ENCODE results near the gene TPX2.

- TF ChIP-seq POLR2A (IDR thresholded peaks at IDR 0.05): no peak
- TF ChIP-seq, protein P1, sequence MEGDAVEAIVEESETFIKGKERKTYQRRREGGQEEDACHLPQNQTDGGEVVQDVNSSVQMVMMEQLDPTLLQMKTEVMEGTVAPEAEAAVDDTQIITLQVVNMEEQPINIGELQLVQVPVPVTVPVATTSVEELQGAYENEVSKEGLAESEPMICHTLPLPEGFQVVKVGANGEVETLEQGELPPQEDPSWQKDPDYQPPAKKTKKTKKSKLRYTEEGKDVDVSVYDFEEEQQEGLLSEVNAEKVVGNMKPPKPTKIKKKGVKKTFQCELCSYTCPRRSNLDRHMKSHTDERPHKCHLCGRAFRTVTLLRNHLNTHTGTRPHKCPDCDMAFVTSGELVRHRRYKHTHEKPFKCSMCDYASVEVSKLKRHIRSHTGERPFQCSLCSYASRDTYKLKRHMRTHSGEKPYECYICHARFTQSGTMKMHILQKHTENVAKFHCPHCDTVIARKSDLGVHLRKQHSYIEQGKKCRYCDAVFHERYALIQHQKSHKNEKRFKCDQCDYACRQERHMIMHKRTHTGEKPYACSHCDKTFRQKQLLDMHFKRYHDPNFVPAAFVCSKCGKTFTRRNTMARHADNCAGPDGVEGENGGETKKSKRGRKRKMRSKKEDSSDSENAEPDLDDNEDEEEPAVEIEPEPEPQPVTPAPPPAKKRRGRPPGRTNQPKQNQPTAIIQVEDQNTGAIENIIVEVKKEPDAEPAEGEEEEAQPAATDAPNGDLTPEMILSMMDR (IDR thresholded peaks at IDR 0.05): no peak
Observed at GRCh38 chr20:31690124-31690666, 48.9 kb upstream of the TPX2 start.
